HG03575 (cell line): ENCODE results near the gene PDE2A.

ENCODE experiments used
- ATAC-seq: cut with Tn5 transposase; IDR thresholded peaks from one replicate; pipeline ENCODE4 v1.9.1; 2021; ENCODE audit not compliant: unreplicated experiment, insufficient number of reproducible peaks, low FRiP score; ENCODE audit errors: extremely low read depth

PDE2A gene

DNA sequence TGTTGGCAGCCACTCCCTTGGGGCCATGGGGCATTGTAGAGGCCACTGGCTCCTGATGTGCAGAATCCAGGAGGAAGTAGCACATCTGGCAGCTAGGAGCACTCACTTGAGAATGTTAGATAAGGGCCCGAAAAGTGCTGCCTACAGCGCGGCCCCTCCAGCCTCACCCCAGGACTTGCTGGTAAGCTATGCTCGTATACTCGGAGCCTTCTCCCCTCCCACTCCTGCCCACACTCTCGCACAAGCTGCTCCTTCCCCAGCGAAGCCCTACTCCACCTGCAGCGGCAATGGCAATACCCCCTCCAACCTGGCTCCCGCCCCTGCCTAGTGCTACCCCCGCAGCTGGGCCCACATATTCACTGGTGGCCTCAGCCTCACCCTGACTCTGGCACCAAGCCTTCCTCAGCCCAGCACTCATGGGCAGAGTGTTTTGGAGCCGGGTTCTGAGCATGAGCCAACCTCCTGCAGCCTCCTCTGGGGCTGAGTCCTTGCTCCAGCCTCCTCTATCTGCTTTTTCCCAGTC lies 47.7 kb downstream of the PDE2A start:
- ATAC-seq: no peak

DNA sequence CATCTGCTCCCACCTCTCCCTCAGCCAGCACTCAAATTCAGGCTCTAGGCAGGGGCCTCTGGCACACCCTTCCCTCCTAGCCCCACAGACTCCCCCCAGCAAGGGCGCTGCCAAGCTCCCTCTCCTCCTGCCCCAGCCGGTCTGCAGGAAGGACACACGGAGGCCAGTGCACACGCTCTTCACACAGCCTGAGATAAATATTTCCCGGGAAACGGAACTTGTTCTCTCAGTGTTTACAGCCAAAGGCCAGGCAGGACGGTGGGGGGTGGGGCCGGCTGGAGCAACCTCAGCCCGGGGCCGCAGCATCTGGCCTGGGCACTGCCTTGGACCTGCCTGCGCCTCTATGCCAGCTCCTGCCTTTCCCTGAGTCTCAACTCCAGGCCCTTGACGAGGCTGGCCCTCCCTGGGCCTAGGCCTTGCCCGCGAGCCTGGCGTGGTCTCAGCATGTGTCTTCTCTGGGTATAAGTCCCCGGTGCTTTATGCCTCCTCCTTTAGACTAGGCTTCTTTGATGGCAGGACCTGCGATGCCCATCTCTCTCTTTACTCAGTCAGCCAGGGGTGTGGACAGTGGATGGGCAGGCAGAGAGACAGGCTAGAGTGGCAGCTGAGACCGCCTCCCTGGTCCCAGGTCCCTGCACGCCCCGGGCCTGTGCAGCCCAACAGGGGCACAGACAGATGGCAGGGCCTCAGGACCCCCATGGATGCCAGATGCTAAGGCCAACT lies 48.4 kb downstream of the PDE2A start:
- no peak for ATAC-seq

DNA sequence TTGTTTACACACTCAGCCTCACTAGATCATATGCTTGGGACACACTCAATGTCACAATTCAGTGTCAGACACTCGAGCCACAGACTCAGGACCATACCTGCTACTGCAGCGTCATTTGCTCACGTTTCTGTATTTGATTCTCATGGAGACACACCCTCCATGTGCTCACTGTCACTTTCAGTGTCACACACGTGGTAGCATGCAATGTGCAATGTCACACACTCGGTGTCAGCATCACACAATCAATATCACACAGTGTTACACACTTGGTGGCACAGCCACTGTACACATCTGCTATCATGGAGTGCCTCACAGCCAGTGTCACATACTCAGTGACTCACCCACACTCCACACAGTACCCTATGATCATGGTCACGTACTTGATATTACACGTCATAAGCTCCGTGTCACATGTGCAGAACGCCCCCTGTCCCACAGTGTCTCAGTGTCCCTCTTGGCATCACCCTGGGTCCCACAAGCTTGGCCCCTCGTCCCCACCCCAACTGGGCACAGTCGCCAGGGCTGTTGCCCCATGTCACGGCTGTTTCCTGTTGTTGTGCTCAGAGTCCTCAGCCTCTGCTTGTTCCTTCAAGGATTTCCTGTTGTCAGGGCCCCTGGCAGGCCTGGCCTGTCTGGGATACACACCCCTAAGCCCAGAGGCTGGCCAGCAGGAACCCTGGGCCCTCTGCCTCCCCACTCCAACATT lies 49.6 kb downstream of the PDE2A start:
- ATAC-seq: no peak

DNA sequence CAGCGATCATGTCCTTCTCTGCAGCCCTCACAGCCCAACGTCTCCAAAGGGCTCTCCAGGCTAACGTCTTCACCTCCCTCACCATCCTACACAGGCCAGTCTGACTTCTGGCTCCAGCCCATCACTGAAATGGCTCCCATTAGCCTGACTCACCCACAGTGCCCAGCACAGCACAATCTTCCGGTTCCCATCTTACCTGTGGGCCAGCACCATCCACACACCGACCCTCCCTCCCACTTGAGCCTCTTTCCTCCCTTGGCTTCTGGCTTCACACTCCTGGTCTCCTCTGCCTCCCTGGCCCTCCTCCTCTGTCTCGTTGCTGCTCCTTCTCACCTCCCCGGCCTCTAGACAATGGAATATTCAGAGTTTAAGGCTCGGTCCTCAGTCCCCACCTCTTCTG lies 51.2 kb downstream of the PDE2A start:
- ATAC-seq: no peak

DNA sequence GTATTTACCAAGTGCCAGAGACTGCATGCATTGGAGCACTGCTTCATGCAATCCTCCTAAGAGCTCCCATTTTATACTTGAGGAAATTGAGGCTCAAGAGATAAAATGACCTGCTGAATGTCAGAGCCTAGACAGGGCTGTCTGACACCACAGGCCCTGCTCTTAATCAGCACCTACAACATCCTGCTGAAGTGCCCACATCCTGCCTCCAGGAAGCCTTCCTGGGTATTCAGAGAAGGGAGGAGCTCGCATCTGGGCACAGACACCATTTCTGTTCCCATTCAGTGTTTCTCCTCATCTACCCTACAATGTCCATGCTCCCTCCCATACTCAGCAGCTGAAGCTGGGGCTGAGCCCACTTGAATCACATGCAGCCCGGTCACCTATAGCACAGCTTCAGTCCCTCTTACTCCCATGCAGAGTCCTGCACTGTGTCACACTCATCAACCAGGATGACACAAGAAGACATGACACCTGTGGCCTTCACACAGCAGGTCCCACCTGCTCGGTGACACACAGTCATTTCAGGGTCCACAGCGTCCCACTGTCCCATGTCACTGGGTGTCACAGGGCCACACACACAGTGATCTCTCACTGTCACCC lies 53.1 kb downstream of the PDE2A start:
- no peak for ATAC-seq

DNA sequence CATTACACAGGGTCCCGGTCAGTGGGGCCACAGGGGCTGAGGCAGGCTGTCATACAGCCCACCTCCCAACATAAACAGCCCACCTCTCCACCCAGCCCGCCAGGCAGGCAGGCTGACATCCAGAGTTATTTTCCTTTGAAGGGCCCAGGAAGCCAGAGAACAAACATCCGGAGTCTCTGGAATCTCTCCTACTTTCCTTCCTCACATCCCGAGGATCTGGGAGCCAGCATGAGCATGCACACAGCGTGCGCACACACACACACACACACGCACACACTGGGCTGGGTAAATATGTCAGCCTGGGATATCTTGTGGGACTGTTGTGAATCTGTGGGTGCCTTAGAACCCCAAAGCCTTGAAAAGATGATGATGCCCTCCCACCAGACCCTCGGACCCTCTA lies 55.4 kb downstream of the PDE2A start:
- ATAC-seq: no peak

DNA sequence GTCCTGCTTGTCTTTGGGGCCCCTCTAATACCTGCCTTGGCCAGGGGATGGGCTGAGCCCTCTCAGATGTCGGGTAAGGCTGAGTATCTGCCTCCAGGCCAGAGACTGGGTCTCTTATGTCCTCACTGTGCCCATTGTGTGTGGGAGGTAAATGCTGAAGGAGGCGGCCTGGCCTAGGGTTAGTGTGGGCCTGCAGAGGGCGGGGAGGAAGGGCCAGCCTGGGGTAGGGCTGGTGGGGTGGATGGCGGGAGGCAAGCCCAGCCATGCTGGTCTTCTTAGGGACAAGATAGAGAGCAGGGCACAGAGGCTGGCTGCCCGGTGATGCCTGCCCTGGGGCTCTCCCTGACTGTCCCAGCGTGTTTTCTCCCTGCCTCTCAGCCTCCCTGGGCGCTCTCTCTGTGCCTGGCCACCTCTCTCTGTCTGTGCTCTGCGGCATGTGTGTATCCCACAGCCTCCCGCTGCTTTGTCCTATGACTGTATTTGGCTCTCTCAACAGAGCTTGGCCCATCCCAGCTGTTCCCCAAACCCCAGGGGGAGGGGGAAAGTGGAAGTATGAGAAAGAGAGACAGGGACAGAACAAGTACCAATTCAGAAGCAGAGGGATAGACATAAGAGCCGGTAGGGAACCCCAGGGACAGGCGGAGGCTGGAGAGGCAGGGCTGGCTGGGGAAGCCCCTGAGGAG lies 57.0 kb downstream of the PDE2A start:
- ATAC-seq: no peak

DNA sequence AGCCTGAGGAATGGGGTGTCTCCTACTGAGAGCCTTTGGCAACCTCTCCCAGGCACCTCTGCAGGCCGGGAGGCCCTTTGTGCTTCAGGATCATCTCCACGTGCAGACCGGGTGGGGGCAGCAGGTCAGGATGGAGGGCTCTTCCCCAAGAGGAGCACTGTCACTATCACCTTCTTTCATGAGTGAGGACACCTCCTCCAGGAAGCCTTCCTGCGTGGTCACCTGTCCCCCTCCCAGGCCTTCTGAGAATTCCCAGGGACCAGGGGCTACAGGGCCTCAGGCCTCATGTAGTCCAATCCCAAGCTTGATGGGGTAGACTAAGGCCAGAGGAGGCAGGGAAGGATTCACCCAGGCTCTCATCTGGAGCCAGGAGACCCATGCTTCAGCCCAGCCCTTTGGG lies 57.6 kb downstream of the PDE2A start:
- no peak for ATAC-seq

DNA sequence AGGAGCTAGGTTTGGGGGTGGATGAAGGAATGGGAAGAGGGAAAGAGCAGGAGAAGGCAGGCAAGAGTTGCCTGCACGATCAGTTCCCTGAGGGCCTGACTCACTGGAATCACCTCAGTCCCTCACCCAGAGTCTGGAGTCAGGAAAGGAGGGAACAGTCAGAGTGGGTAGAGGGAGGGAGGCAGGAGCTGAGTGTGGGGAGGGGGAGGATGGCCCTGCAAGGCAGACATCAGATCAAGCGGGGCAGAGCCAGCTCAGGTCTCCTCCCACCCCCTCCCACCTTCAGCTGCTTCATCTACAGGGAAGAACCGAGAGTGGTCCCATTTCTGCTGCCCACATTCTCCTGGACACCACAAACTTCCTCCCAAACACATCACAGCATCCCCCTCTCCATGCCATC lies 58.9 kb downstream of the PDE2A start:
- ATAC-seq: no peak

DNA sequence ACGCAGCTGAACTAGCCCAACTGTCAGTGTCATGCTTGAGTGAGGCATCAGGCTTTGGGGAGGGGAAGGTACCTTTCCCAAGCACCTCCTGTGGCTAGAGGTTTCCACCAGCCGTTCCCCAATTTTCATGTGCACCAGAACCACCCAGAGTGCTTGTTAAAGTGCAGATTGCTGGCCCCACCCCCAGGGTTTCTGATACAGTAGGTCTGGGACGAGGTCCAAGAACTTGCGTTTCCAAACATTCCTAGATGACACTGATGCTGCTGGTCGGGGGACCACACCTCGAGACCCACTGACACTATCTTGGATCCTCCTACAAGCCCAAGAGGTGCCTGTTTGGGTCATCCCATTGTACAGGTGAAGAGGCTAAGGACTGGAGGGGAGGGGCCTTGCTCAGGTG lies 59.8 kb downstream of the PDE2A start:
- ATAC-seq: no peak

DNA sequence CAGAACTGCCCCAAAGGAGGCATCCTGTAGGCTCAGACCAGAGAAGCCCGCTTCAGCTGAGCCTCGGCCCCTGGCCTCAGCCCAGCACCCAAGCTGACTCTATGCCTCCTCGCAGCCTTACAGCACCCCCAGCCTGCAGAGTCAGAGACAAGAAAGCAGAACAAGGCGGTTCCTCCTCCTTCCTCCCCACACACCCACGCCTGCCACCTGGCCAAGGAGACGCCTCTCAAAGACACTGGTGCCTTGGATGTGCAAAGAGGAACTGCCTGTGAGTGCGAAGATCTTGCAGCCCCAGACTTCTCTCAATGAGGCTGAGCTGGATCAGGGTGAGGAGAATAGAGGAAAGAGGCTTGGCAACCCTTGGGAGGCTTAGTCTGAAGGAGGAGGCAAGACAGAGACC lies 60.2 kb downstream of the PDE2A start:
- ATAC-seq: no peak

DNA sequence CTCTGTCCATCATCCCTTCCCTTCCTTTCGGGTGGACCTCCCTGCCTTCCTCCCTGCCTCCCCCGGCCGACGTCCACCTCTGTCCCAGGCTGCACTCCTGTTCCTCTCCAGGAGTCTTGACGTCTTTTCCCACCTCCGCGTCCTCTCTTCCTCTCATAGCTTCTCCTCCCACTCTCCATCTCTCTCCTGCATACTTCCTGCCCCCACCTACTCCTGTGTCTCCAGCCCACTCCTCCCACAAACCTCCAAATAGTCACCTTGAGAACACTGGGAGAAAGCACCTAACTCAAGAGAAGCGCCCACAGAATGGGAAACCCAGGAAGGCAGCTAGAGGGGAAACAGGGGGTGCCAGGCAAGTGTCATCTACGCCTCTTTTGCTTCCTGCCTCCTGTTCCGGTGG lies 60.8 kb downstream of the PDE2A start:
- ATAC-seq: no peak

DNA sequence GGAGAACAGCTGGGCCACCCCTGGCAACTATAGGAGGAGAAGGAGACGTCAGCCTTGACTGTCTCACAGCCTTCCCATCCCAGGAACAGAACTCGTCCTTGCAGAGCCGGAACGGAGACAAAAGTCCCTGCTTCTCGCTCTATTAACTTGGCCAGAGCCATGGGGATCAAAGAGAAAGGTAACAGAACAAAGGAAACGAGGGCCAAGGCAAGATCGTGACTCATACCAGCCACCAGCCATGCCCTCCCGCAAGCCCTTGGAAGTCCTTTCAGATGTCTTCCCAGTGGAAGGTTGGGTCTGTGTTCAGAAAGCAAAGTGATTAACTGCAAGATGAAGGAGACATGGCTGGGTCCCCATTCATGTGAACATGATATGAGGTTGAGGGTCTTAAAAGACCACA lies 64.7 kb downstream of the PDE2A start:
- no peak for ATAC-seq

DNA sequence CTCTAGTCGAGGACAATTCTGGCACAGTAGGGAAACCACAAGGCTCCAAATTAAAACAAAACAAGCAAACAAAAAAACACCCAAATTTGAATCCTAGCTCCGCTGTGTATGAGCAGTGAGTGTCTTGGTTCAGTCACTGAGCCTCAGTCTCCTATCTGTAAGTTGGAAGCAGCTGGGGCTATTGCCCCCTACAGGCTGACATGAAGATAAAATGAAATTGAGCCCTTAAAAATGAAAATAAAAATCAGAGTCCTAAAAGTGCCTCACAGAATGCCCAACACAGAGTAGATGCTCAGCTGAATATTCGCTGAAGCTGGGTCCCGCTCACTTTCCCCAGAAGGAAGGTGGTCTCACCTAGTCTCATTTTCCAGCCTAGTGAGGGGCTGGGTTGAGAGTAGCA lies 65.2 kb downstream of the PDE2A start:
- no peak for ATAC-seq

DNA sequence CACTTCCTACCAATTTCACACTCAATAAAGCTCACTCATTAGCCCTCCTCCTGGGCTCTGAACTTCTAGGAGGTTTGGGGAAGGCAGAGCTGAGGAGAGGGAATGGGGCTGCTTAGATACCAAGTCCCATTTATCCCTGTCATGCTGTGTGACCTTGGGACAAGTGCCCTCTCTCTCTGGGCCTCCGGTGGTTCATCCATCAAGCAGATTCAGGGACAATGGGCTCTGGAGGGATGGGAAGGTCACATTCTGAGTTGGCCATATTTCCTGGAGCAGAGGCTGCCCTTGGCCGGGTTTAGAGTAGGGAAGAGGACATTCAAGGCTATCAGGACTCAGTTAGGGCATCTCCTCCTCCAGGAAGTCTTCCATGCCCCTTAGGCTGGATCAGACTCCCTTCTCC lies 66.7 kb downstream of the PDE2A start:
- no peak for ATAC-seq

DNA sequence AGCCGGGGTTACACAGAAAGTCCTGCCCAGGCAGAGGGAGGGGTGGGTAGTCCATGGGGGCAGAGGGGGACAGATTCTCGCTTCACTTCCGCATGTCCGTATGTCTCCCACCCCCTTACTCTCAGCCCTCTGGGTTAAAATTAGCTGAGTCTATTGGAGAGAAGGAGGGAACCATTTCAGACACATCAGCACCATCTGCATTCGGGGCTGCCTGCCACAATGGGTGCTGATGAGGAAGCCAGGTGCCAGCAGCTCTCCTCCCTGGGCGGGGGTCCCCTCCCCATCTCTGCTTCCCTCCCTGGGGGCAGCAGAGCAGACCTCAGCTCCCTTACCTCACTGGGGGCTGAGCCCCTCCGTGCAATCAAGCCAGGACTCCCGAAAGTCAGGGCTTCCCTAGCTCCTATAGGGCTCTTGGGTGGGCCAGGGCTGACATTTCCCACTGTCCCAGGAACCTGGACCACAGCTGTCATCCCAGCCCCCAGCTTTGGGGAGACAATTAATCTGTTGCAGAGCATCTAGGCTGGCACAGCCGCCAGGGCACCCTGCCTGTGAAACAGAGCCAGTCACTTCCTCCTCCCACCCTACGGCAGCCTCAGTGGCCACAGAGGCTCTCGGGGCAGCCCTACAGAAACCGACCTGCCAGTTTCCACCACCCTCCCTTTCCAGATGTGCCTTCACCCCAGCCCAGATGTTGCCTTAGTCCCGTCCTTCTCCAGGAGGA lies 67.3 kb downstream of the PDE2A start:
- ATAC-seq: no peak

DNA sequence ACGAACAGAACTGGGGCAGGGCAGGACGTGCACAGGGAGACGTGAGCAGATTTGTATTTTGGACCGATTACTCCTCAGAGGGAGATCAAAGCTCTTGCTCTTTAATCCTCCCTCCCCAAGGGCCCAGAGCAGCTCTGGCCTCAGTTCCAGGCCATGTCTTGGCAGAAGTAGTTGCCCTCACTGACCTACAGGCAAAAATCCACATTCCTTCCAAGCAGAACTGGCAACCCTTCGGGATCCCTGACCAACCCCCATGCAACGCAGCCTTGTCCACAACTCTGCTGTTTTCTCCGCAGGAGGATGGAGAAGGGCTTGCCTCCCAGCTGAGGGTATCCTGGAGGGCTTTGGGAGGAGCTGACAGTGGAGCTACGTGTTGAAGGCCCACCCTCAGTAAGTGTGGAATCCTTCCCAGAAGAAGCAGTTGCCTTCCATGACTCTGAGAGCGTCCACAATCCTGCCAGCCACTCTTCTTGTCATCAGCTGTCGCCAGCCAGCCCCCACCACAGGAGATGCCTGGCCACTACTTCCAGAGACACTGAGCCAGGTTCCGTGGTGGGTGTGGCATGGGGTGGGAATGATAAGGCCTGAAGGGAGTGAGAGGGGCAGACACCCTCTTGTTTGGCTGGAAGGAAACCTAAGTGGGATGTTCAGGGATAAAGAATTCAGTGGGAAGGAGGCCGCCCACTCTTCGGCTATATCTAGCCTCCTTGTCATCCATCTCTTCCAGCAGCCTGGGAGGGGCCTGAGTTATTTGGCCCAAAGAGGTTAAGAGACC lies 68.1 kb downstream of the PDE2A start:
- no peak for ATAC-seq

DNA sequence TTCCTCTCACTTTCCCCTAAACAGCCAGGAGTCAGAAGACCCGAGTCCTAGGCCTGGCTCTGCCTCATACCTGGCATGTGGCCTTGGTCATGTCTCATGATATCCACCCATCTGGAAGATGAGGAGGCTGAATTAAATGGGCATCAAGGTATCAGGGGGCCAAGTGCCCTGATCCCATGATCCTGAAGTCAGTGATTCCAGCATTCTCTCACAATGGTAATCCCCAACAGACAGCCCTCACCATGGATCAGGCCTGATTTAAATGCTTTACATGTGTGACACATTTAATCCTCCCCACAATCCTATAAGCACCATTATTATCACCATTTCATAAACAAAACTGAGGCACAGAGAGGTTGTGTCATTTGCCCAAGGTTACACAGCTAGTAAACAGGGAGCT lies 70.0 kb downstream of the PDE2A start:
- ATAC-seq: no peak
